ENCODE measurements around the gene CRYGD.
"Not testable (repeated sequence)": the region's sequence is repeated elsewhere in the genome, so short reads cannot be mapped to it uniquely, and the experiment has no call there.

The CRYGD gene

DNA sequence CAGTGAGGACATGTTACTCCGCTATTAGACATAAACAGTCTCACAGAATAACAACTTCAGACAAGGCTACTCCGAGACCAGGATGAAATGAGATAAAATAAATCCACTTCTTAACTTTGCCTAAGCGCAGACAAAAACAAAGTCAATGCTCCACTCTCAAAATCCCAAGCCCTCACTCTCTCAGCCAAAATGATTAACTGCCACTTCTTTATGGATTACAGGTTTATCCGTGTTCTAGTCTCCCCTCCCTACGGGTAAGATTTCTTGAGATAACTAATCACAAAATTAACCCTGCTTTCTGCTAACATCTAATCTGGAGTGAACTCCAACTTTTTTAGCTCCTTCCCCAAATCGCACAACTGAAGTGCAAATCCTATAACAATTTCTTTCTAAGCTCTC lies 6.4 kb upstream of the CRYGD start:
- DNase-seq (ENCODE audit: low read depth in 4 of 4, low spot score in 1 of 4) = no peak

- DNase-seq (ENCODE audit: low read depth in 4 of 4, low spot score in 1 of 4) = no peak
These were observed 5.7 kb upstream of the CRYGD start, which contains the start of gene CRYGC for GRCh38 chr2:208129744-208130711. CRYGC (minus strand) TSS chr2:208129828; CDS start chr2:208129792, 36 bp downstream.

- DNase-seq (ENCODE audit: low read depth in 4 of 4, low spot score in 1 of 4) = no peak
These were observed 3.8 kb upstream of the CRYGD start for GRCh38 chr2:208128136-208128535.

DNA sequence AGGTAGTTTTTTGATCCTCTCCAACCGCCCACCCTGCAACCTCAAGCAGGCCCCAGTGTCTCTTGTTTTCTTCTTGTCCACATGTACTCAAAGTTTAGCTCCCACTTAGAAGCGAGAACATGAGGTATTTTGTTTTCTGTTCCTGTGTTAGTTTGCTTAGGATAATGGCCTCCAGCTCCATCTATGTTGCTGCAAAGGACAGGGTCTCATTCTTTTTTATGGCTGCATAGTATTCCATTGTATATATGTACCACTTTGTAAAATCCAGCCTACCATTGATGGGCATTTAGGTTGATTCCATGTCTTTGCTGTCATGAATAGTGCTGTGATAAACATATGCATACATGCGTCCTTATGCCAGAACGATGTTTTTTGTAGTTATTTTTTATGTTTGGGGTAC lies 2.8 kb upstream of the CRYGD start:
- no peak for DNase-seq (ENCODE audit: low read depth in 4 of 4, low spot score in 1 of 4)

DNA sequence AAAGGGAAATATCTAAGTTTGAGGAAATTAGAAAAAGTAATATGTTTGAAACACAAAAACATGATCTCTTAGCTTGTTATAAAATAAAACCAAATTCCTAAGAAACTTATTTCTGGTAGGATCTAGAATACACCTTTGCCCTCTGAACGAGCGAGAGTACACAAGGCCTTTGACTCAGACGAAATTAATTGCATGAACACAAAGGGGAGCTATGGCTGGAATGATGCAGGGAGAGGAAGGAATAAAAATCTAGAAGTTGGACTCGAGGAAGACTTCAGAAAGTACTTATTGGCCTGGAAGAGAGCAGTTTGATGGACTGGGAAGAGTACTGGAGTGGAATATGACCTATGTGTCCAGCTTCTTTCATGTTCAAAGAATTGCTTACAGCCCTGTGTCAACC lies 927 bp upstream of the CRYGD start:
- DNase-seq (ENCODE audit: low read depth in 4 of 4, low spot score in 1 of 4) = no peak

DNA sequence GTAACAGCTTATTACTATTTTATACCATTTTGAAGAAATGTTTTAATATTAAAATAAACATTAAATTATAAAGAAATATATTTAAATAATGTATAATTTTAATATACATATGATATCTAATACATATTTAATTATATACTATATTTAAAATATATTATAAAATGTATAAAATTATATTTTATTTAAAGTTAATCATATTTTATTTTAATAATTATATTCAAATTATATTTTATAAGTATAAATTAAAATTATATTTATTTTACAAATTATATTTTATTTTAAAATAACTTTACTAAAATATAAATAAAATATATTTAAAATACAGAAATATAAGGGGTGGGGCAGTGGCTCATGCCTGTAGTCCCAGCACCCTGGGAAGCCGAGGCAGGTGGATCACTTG lies 2.1 kb downstream of the CRYGD start:
- DNase-seq (ENCODE audit: low read depth in 4 of 4, low spot score in 1 of 4) = no peak

- no peak for DNase-seq (ENCODE audit: low read depth in 4 of 4, low spot score in 1 of 4)
These were observed 5.4 kb downstream of the CRYGD start for GRCh38 chr2:208118918-208119317.

GRCh38 chr2:208117390-208117789 lies 6.9 kb downstream of the CRYGD start:
- DNase-seq (ENCODE audit: low read depth in 4 of 4, low spot score in 1 of 4) = not testable (repeated sequence)

- no peak for DNase-seq (ENCODE audit: low read depth in 4 of 4, low spot score in 1 of 4)
These were observed 11.4 kb downstream of the CRYGD start for GRCh38 chr2:208112969-208113368.

DNA sequence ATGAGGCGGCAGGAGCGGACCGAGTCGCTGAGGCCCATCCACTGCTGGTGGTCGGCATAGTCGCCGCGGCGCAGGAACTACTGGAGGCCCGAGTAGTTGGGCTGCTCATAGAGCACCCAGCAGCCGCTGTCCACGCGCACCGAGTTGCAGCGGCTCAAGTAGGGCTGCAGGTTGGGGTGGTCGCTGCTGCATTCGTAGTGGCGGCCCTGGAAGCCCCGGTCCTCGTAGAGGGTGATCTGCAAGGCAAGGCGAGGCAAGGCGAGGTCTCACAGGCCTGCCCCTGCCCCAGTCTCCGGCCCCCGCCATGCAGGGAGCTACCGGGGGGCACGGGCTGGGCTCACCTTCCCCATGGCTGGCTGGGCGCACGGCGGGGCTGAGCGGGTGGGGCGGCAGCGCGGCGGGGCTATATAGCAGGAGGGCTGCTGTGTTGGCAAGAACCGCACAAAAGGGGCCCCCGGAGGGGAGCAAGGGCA lies 12.0 kb downstream of the CRYGD start:
- DNase-seq (ENCODE audit: low read depth in 4 of 4, low spot score in 1 of 4) = not testable (repeated sequence)

GRCh38 chr2:208103616-208104015 lies 20.7 kb downstream of the CRYGD start:
- no peak for DNase-seq (ENCODE audit: low read depth in 4 of 4, low spot score in 1 of 4)

- no peak for DNase-seq (ENCODE audit: low read depth in 4 of 4, low spot score in 1 of 4)
These were observed 22.4 kb downstream of the CRYGD start for GRCh38 chr2:208101716-208102631.

- no peak for DNase-seq (ENCODE audit: low read depth in 4 of 4, low spot score in 1 of 4)
These were observed 24.4 kb downstream of the CRYGD start for GRCh38 chr2:208099682-208100470.

GRCh38 chr2:208098701-208099100 lies 25.6 kb downstream of the CRYGD start:
- DNase-seq (ENCODE audit: low read depth in 4 of 4, low spot score in 1 of 4) = not testable (repeated sequence)

GRCh38 chr2:208098267-208098666 lies 26.1 kb downstream of the CRYGD start:
- no peak for DNase-seq (ENCODE audit: low read depth in 4 of 4, low spot score in 1 of 4)

- DNase-seq (ENCODE audit: low read depth in 4 of 4, low spot score in 1 of 4) = no peak
These were observed 26.5 kb downstream of the CRYGD start for GRCh38 chr2:208097801-208098200.

GRCh38 chr2:208097313-208097712 lies 27.0 kb downstream of the CRYGD start:
- no peak for DNase-seq (ENCODE audit: low read depth in 4 of 4, low spot score in 1 of 4)

- no peak for DNase-seq (ENCODE audit: low read depth in 4 of 4, low spot score in 1 of 4)
These were observed 28.2 kb downstream of the CRYGD start for GRCh38 chr2:208096080-208096479.

GRCh38 chr2:208093128-208093527 lies 31.2 kb downstream of the CRYGD start:
- DNase-seq (ENCODE audit: low read depth in 4 of 4, low spot score in 1 of 4) = no peak

GRCh38 chr2:208092093-208092832 lies 32.1 kb downstream of the CRYGD start:
- no peak for DNase-seq (ENCODE audit: low read depth in 4 of 4, low spot score in 1 of 4)
